HG02623 (cell line): ENCODE data around the gene POLD2.

Experiments
- ATAC-seq: cut with Tn5 transposase; IDR thresholded peaks from one replicate; pipeline ENCODE4 v1.9.1; 2021; ENCODE audit warnings: moderate library complexity; ENCODE audit not compliant: unreplicated experiment

Gene POLD2

DNA sequence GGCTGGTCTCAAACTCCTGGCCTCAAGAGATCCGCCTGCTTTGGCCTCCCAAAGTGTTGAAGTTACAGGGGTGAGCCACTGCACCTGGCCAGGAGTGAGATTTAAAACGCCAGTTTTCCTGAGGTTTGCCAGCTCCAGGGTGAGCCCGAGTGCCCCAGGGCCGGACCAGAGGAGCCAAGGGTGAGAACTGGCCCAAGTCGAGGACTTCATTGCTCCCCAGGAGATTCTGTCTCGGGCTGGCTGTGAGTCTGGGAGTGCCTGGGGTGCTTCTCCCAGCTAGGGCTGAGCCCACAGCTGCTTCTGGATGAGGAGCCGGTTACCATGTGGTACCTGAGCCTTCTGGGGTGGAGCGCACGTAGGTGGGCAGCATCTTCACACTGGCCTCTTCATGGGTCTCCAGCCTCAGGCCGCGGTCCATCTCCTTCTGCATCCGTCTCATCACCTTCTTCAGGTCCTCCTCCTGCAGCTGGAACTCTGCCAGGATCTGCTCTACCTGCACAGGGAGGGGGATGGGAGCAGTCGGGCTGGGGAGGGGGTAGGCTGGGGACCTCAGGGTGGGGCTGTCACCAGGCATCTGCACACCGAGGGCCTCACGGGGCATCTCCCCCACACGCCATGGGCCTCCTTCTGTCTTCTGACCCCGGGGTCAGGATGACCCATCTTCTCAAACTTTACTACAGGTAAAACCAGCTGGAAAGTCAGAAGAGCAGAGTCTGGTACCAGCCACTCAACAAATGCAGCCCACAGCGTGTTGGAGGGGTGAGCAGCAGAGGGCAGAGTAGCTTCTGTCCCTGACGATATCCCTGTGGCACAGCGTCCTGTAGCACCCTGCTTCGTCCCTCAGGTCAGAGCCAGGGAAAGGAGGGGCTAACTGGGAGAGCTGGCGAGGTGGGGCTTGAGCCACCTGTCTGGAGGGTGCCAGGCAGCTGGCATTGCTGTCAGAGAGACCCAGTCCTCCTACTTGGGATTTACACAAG lies 29.9 kb upstream of the POLD2 start:
- ATAC-seq = no peak

DNA sequence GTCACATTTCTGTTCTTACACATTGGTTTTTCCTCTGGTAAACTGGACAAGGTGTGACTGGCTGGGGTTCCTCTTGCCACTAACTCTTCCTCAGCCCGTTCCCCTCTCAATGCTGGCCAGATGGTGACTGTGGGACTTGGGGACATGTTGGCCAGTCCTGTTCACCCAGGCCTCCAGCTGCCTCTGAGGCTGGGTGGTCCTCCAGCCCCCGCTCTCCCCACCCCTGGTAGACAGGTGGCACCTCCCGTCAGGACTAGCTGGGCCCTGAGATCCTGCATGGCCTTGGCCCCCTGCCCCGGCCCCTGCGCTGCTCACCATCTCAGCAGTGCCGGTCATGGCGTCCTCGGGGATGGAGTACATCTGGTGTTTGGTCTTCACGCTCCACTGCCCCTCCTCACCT lies 28.6 kb upstream of the POLD2 start:
- no peak for ATAC-seq

DNA sequence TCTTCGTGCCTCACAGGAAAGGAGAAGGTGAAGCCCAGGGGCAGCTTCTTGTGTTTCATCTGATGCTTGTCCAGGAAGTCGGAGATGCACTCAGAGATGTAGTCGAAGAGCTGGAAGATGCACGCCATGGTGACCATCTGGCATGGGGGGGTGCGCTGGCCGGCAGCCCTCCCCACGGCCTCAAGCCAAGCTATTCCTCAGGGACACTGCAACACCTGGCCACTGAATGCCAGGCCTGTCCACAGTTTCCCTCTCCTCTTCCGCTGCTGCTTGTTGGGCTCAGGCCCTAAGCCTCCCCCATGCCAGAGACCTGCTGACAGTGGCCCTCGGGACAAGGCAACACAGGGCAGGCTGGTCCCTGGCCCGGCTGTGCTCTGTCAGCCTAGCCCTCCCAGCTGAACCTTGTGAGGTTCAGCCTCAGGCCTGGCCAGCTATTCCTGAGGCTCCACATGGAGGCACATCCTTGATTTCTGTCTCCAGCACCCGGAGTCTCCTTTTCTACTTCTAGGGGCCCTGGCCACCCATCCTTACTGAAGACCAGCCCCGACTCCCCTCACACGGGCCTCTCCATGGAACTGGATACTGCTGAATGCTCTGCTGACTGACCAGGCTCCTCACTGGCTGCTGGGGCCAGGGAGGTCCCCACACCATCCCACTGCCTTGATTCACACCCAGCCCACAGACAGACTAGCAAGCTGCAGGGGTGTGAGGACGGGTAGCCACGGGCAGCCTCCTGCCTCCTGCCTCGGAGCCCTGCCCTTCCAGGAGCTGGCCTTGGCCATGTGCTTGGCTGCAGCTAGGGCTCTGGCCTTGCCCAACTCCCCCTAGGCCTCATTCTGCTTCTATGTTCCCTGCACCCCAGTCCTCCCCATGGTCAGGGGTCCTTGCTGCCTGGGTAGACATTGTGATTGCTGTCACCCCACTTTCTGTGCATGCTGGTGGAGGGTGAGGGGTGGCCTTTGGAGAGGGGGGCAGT lies 27.9 kb upstream of the POLD2 start:
- ATAC-seq = no peak

DNA sequence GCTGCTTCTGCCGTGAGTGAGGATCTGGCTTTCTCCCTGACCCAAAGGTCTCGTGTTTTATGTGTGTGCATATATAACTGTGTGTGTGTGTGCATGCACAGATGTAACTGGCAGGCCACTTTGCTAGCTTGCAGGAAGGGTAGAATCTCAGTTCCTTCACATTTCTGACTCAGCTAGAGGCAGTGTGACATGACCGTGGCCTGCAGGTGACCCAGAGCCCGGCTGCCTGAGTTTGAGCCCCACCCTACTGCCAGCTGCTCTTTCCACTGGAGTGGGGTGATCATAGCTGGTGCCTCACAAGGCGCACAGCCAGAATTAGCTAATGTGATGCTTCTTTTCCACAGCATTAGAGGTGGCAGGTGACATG lies 27.1 kb upstream of the POLD2 start:
- ATAC-seq = peak; percentile 46

DNA sequence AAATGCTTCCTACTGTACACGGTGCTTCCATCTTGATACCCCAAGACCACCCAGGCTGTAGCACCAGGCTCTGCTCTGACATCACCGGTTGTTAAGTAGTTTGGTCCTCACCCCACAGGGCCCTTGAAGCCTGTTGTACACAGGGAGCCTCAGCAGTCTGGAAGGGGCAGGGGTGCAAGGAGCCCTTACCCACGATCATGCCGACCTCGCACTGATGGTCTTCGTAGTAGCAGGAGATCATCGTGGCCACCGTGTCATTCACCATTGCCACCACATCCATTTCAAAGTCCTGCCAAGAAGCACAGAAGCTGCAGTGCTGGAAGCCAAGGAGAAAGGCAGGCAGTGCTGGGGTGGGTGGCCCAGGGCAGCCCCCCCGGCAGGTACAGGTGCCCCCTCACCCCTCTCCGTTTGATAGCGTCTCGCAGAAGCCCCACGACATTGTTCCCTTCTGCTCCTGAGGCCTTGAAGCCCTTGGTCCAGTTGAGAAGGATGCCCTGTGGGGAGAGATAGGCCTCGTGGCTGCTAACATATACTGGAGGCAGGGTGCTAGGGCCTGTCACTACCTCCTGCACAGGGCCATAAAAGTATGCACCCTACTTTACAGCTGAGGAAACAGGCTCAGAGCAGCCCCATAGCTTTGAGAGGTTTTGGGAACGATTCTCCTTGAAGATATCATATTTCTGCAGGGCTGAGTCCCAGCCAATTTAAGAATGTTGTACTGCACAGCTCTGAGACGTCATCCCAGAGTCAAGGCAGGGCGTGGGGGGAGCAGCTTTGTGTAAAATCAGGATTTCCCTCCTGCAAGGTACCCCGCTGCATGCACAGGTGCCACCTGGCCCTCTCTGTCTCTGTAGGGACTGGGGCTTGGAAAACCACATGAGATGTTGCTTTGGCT lies 26.5 kb upstream of the POLD2 start:
- ATAC-seq = no peak

DNA sequence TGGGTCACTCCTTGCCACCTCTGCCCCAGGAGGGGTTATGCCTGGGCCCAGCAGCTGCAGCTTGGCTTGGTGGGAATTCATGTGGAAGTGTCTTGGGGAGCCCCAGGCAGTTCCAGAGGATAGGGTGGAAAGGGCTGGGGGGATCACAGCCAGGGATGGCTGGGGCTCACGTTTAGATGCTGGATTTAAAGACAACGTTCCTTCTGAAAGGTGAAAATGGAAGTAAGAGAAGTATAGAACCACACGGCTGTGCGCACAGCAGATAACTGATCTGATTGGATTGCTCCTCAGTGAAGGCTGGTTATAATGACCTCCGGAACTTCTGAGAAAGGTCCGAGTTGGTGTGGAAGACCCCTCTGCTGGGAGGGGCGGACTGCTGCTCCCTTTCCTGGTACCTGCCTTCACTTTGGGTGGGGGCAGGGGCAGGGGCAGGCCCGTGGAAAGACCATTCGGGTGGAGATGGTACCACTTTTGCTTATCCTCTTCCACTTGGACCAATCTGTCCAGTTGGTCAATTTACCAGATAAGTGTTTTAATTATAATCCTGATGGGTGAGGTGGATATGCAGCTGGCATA lies 25.7 kb upstream of the POLD2 start:
- no peak for ATAC-seq

DNA sequence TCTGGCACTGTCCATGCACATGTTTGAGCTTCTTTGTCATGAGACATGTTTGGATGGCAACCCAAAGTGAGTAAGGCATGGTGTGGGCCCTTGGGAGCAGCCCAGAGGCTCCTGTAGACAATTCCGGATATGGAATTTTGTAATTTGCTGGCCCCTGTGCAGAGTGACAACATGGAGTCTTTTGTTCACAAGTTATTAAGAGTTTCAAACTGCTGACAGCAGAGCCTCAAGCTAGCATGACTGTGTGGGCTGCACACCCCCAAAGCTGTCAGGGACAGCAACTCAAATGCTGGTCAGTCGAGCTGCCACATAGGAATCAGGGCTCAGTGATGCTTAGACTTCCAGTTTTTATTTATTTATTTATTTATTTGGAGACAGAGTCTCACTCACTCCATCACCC lies 24.8 kb upstream of the POLD2 start:
- ATAC-seq = no peak

DNA sequence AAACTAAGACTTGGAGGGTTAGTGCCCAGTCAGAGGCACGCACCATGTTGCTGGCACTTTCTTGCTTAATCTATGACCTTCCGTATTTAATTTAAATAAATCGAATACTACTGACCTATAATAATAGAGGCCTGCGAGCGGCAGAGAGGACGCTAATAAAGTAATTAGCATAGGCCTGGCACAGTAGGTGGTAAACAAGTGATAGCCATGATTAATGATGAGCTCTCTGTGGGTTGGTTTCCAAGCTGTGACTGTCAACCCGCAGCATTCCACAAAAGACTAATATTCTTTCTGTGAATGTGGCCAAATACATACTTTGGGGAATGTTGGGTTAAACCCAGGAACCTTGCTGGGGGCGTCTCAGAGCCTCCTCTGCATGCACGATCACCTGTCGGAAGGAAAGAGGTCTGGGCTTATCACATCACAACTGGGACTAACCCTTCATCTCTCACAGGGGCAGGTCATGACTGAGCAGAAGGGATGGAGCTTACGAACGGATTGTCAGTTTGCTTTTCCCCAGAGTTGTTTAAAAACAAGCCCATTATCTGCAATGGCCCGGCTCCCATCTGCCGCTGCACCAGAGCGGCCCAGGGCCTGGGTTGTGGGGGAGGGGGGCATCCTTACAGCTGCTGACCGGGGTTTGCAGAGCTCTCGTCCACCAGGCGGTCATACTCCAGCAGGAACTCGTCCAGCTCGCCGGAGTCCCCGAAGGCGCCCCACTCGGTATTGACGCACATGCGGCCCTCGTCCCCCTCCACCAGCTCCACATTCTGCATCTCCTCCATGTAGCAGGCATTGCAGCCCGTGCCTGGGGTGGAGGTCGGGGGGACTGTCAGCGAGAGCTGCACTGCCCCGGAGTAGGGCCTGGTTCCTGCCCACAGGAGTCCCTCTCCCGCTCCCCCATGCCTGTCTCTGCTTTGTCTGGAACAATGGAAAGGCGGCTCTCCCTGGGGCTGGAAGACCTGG lies 24.0 kb upstream of the POLD2 start:
- no peak for ATAC-seq

DNA sequence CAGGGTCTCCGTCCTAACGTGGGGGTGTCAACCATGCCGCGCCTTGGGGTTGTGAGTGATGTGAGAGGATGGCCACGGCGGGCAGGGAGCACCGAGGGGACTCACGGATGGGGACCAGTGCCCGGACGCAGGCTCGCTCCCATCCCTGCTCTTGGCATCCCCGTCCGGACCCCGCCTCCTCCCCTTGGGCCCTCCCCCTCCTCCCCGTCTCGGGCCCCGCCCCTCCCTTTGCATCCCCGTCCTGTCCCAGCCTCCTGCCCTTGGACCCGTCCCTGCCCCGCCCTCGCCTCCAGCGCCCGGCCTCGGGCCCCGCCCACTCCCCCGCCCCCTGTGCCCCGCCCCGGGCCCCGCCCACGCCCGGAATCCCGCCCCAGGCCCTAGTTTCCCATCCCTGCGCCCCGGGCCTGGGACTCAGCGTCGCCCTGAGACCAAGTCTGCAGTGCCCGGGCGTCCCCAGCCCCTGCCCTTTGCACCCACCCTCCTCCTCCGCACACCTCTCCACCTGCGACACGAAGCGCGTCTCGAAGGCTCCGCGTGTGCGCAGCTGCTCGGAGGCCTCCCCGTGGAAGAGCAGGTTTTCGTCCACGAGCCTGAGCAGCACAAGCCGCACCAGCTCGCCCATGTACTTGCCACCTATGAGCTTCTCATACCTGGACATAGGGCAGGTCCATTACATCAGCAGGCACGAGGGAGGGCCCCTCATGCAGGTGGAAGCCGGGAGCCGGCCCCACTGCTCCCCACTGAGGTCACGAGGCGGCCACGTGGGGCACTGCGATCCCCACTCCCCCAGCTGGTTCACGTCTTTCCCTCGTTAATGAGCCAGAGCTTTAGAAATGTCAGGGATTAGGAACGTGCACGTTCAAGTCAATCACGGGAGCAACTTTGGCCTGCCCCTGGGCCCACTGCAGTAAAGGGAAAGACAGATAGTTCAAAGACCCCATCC lies 22.9 kb upstream of the POLD2 start:
- ATAC-seq = no peak

DNA sequence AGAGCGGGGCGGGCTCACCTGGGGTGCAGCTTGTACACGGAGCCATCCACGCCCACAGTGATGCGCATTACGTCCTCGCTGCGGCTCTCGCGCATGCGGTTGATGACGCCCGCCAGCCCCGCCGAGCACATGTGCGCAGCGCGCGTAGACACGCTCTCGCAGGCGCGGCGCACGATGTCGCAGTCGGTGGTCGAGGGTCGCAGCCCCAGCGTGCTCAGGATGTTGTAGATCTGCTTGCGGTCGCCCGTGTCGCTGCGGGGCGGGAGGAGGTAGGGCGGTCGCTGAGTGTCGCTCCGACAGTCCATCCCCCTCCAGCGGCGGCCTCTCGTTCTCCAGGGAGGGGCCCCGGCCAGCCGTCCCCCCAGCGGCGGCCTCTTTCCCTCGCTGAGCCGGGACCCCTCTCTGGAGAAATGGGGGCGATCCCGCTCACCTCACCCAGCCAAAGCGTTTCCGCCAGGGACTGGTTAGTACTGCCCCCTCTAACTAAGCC lies 22.2 kb upstream of the POLD2 start:
- ATAC-seq = no peak

DNA sequence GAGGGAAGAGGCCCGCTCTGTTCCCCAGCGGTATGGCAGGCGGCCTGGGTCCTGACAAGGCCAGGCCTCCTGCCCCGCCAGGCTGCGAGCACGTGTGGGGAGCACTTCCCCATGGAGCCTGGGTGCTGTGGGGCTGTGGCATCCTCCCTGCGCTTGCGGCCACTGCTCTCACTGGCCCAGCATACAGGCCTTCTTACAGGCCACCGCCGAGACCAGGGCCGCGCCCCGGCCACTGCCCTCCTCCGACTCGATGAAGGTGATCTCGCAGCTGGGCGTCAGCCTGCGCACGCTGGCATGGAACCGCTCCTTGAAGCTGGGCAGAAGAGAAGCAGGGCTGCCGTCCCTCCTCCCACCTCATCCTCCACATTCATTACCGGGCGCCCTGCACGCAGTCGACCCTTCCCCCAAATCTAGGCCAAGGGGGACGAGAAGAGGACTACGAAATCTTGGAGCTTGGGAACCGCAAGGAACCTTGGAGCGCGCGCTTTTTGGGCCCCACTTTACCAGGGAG lies 21.7 kb upstream of the POLD2 start:
- ATAC-seq = no peak

DNA sequence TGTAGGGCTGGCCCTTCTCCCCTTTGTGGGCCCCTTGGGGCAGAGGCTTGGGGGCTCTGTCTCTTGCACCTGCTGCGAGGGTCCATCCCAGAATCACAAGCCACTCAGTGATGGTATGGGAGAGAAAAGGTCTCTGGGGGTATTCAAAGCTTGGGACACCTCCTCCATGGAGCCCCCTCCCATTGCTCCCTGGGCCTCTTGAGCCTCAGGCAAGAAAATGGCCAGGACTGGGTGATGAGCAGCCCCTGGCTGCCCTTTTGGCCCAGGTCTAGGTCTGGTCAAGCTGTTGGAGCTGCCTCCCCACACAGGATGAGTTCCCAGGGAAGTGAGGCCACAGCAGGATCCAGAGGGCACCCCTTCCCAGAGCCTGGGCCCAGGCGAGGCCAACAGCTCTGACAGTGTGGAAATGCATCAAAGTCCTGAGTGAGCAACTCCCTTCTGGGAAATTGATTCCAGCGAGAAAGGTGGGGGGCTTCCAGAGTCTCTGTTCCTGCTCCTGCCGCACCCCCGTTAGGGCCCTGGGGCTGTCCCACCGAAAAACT lies 21.1 kb upstream of the POLD2 start:
- ATAC-seq = no peak

DNA sequence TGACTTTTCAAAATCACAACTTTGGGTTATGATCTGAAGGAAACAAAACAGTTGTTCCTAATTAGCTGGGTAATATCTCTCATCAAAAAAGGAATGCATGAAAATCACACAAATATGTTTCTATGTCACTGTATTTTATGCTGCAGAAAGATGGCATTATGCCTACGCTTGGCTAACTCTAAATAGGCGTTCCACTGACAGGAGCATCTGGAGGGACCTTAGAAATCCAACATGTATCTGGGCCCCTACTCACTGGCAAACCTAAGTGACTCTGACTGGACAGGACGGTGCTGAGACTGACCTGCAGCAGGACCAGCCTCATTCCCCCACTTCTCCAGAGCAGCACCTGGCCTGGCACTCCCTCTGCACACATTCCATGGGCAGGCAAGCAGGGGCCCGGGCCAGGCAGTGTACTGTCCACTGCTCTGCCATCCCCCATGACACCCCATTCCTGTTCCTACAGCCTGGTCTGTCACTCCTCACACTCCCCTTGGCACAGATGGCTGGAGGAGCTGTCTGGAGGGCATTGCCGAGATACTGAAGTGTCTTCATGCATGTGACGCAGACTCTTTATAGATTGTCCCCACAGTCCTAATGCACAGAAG lies 20.4 kb upstream of the POLD2 start:
- ATAC-seq = no peak

DNA sequence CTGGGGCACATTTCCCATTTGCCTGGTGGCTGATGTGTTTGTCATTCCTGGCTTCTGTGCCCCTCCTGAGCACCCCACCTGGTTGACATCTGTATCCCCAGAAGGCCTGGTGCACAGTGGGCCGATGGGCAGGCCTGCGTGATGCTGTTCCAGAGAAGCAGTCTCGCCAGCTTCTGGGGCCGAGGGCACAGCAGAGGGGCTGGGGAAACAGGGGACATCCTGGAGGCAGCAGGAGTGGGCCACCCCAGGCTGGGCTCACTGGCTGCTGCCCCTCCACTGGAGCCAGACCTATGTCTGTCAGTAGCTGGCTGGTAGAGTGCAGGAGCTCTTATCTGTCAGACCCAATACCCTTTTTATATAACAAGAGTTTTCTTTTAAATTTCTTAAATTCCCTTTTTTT lies 18.7 kb upstream of the POLD2 start:
- ATAC-seq = no peak

DNA sequence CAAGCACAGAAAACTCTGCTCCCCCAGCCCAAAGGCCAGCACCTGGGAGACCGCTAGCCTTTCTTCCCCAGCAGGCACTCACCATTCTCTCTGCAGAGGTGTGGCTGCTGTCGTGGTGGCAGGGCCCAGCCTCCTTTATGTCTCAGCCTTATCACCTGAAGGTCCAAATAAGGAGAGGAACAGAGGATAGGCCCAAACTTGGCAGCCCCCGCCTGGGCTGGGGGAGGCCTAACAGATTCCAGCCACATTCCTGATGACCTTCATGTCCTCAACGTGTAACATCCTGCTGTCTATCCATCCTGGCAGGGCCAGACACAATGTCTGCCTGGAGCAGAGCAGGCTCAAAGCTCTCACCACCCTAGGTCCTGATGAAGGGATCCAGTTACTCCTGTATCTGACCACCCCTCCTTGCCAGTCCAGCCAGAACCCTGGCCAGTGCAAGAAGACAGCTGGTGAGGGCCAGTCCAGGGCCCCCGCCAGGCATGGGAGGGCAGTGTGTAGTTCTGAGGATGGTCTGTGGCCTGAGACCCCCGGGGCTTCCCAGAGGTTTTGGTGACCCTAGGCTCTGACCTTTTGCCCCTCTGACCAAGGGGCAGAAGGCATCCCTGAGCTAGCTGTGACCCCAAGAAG lies 18.0 kb upstream of the POLD2 start, which contains the start of gene MYL7:
Gene MYL7 (minus strand): TSS at position 112 of the 630 bp plus-strand sequence. CDS start 27 bp downstream, at position 85.
- no peak for ATAC-seq

DNA sequence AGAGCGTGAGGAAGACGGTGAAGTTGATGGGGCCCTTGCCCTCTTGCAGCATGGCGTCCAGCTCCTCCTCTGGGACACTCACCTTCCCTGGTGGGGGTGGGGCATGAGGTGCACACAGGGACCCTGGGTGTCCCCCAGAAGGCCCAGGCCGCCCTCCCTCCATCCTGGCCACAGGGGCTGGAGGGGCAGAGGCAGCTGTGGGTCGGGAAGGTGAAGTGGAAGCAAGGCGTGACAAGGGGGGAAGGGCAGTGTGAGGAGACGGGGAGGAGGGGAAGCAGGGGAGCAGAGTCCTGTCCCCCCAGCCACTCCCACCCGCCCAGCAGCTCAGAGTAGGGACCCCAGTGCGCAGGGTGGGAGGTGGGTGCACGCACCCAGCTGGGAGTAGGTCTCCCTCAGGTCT lies 17.0 kb upstream of the POLD2 start:
- ATAC-seq = no peak
